GM19395 (cell line): Measurements from ENCODE around the gene VPS13A.
"Not testable (repeated sequence)": the region's sequence is repeated elsewhere in the genome, so short reads cannot be mapped to it uniquely, and the experiment has no call there.

ENCODE experiments used
- ATAC-seq: cut with Tn5 transposase; IDR thresholded peaks from one replicate; pipeline ENCODE4 v1.9.1; 2021; ENCODE audit warnings: mild to moderate bottlenecking, moderate library complexity; ENCODE audit not compliant: unreplicated experiment

The VPS13A gene

GRCh38 chr9:77421506-77422265, 244.4 kb downstream of the VPS13A start:
- ATAC-seq = no peak

- no peak for ATAC-seq
These were observed 245.6 kb downstream of the VPS13A start for GRCh38 chr9:77422969-77423368.

DNA sequence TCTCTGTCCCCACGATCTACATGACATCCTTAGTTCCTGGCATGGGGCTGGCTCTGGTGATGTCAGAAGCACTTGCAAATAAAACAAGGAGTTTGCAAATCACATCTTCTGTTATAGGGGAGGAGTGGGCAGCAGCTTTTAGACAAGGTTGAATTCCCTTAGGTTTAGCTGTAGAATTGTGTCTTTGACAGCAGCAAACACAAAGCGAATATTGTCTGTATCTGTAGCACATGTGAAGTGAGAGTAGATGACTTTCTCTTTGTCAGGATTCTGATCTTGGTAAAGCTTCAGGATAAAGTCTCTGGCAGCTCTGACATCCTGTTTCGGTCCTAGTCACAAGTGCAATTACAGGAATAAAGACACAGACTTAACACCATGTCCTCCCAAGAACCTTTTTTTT, 246.5 kb downstream of the VPS13A start:
- no peak for ATAC-seq

DNA sequence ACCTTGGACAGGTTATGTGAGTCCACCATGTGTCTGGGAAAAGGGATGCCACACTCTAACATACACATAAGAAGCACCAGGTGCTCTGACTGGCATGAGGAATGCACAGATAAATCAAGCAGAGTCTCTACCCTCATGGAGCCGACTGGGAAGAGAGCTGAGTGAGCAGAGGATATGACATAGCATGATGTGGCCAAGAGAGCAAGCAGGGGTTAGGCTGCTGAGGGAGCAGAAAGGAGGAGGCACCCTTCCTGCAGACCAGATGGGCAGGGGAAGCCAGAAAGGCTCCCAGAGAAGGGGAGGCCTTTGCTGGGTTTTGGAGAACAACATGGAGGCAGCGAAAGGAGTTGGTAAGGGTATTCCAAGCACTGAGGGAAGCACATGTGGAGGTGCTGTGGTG, 247.7 kb downstream of the VPS13A start:
- no peak for ATAC-seq

- ATAC-seq = no peak
These were observed 249.4 kb downstream of the VPS13A start for GRCh38 chr9:77426712-77427111.

GRCh38 chr9:77427256-77427927, 250.1 kb downstream of the VPS13A start:
- no peak for ATAC-seq

DNA sequence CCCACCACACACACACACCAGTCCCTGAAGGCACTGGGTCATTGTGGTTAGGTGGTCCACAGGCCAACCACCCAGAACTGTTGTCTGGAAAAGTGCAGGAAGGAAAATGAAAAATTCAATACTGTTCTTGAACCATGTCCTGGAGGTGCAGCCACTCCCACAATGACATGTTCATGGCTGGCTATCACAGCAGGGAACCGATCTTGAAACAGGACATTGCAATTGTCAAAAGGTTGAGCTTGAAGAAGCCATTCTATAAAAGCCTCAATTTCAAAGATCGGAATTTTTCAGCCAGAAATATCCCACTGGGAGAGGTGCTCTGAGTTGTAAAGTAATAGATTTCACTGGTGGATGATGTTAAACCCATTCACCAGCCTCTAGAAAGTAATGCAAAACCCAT, 252.6 kb downstream of the VPS13A start:
- ATAC-seq = no peak

GRCh38 chr9:77432053-77432452, 254.7 kb downstream of the VPS13A start:
- no peak for ATAC-seq

DNA sequence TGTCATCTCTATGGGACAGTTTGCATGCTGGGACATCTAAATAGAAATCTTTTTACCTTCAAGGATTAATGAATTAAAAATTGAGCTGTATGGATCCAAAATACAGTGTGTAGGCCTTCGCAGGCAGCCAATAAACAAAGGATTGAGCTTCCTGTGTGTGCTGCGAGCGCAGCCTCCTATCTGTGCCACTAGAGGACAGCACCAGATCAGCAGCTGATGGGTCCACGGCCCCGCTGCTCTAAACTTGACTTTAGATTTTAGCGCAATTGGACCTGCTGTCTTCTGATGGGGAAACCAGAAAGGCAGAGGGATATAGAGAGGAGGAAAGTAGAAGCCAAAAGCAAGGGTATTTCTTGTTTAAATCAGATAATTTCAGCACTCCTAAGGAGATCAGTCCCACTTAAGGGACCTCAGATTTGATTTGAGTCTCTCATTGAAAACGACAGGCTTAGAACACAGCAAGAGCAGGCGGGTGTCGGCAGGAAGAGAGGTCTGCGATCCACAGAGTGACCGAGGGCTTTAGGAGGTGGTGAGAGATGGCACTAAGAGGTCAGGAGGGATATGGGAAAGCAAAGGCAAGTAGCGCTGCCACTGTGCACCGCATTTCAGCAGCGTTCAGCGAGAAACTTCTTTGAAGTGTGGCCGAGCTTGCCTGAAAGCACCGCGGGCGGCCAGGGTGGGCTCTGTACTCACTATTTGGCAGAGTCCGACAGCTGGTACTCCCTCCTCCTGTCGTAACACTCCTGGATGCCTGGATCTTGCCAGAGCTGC, 256.5 kb downstream of the VPS13A start:
- ATAC-seq = peak; percentile 88

GRCh38 chr9:77435277-77435676, 257.9 kb downstream of the VPS13A start:
- no peak for ATAC-seq

DNA sequence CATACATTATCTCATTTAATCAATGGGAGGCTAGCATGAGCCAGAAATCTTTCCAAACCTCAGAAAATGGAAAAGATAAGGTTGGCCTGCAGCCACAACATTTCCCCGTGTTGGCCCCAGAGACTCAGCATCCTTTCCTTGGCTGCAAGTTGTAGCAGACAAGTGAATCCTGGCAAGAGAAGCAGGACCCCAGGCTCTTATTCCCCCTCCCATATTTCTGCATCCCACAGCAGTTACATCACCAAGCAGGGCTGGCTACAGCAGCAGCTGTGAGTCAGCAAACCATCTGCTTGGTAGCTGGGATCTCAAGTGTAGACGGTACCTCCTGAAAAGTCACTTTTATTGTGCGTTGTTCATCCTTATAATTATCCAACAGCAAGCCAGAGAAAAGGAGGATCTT, 258.4 kb downstream of the VPS13A start:
- no peak for ATAC-seq

GRCh38 chr9:77438653-77439052, 261.3 kb downstream of the VPS13A start:
- ATAC-seq = no peak

DNA sequence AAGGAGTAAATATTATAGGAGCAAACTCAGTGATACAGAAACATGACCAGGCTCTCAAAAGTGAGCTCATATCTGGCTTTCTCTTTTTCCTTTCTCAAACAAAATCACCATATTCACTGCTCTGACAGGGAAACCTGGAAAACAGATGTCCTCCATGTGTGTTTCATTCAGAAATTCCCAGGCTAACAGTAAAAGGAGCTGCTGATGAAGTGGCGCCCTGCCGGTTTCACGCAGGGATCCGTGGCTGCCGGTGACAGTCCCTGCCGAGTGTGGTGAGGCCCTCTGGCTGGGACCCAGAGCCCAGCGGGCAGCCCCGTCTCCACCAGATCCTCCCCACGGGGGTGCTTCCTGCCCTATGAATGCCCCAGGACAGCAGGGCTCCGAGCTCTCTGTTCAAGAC, 262.7 kb downstream of the VPS13A start:
- no peak for ATAC-seq

GRCh38 chr9:77441124-77441523, 263.8 kb downstream of the VPS13A start:
- ATAC-seq = not testable (repeated sequence)

- ATAC-seq = no peak
These were observed 265.1 kb downstream of the VPS13A start for GRCh38 chr9:77442436-77442835.

- ATAC-seq = no peak
These were observed 270.3 kb downstream of the VPS13A start for GRCh38 chr9:77447646-77448045.

DNA sequence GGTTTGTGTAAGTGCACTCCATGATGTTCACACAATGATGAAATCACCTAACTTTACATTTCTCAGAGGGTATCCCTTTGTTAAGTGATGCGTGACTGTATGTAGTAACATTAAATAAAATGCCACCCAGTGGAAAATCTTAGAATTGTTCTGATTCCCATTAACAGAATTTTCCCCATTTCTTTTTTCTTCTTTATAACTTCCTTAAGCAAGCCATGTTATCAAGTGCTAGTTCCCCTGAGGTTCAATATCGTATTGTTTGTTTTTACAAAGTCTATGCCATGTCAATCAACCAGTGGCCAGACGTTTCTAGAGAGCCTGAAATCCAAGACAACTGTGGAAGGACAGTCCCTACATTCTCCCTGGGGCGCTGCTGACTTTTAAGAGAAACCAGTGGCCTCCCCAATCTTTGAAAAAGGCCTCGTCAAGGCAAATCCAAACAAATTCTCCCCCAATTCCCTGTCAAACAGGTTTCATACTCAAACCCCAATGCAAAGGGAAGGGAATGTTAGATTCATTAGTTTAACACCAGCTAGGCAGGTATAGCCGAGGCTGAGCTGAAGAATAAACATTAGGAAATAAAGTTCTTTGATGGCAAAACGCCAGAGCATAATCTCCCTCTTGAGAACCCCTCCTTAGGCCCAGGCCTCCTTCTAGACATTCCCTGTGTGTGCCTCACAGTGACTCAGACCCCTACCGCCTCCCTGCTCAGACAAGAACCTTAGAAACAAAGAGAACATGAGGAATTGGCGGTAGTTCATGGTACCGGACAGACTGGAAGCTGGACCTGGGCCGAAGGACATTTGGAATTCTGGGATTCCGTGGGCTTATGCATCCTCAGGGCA, 272.1 kb downstream of the VPS13A start:
- ATAC-seq = no peak

GRCh38 chr9:77450085-77450475, 272.7 kb downstream of the VPS13A start:
- ATAC-seq = no peak

DNA sequence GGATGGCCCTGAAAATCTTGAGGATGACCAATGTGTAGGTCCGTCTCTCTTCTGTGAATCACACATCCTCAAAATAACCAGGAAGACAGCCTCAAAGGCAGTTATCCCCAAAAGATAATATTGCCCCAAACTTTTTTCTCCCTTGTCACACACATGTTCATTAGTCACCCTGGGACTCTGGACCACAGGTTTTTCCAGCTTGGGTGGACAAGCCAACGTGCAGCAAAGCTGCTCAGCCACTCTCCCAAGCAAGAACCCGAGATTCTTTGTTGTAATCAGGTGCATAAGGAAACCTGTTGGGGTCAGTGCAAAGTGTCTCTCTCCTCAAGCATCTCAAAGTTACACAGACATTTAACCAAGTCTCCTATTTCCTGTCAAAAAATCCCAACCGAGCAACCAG, 274.2 kb downstream of the VPS13A start:
- ATAC-seq = no peak

GRCh38 chr9:77453825-77454647, 276.7 kb downstream of the VPS13A start:
- ATAC-seq = no peak
